ENCODE results near the gene FIGN. TPM values are rescaled to one million over a fixed set of nuclear protein-coding genes. Genes with fewer than 3 reads are reported as not detected.

FIGN gene
- total and polyA plus RNA-seq, 11 donors, result 3.0 to 16.5 (median 12.1) TPM

GRCh38 chr2:163692611-163693482 is 43.0 kb downstream of the FIGN start:
- 63 to 70% (median 63%) methylated on average over 7 of the region's 7 CpGs for WGBS, 4 donors
- Histone ChIP-seq H3K36me3 (no peaks in the 10 kb centered on the region), H3K27ac (peak overlapping the region in 10 of 12 donors; percentile 10 to 58 (median 16)), H3K27me3 (no peaks in the 10 kb centered on the region), H3K4me3 (no peak overlapping the region), H3K9me3 (no peaks in the 10 kb centered on the region), H3K4me1 (peaks cover 0 to 40% (median 19%) of the 10 kb centered on the region in 12 donors)
- no peak for TF ChIP-seq POLR2A (IDR thresholded peaks at IDR 0.05)
- TF ChIP-seq CTCF (IDR thresholded peaks at IDR 0.05), result no peak
- ATAC-seq (peak in 1 of 4 donors; percentile 12), DNase-seq (no peak)
- intact Hi-C loops (cut with DNase I), result loop anchor here in 1 of 10 donors (5.0 kb wide), 1 partner anchor 39 kb away; no protein-coding TSS in a partner anchor

- Histone ChIP-seq H3K4me1 (peaks cover 0 to 43% (median 19%) of the 10 kb centered on the region in 12 donors), H3K36me3 (no peaks in the 10 kb centered on the region), H3K27me3 (no peaks in the 10 kb centered on the region), H3K4me3 (no peak overlapping the region), H3K27ac (peak overlapping the region in 9 of 12 donors; percentile 10 to 58 (median 29)), H3K9me3 (no peaks in the 10 kb centered on the region)
- ATAC-seq (peak in 1 of 4 donors; percentile 48), DNase-seq (no peak)
- intact Hi-C loops (cut with DNase I), result loop anchor here in 1 of 10 donors (5.0 kb wide), 1 partner anchor 40 kb away; no protein-coding TSS in a partner anchor
- no peak for TF ChIP-seq POLR2A (IDR thresholded peaks at IDR 0.05)
- peak in 2 of 12 donors; percentile 10 to 12 for TF ChIP-seq CTCF (IDR thresholded peaks at IDR 0.05)
These were observed 43.7 kb downstream of the FIGN start for GRCh38 chr2:163692081-163692480.

- intact Hi-C loops (cut with DNase I), result loop anchor here in 1 of 10 donors (5.0 kb wide), 1 partner anchor 41 kb away; no protein-coding TSS in a partner anchor
- Histone ChIP-seq H3K4me3 (no peak overlapping the region), H3K36me3 (no peaks in the 10 kb centered on the region), H3K9me3 (no peaks in the 10 kb centered on the region), H3K27ac (peak overlapping the region in 9 of 12 donors; percentile 1 to 53 (median 43)), H3K4me1 (peaks cover 0 to 52% (median 19%) of the 10 kb centered on the region in 12 donors), H3K27me3 (no peaks in the 10 kb centered on the region)
- DNase-seq, result no peak
- TF ChIP-seq POLR2A (IDR thresholded peaks at IDR 0.05), result no peak
- no peak for TF ChIP-seq CTCF (IDR thresholded peaks at IDR 0.05)
- WGBS, 4 donors, result 35 to 57% (median 44%) methylated on average over 2 of the region's 2 CpGs
- ATAC-seq, result peak in 3 of 4 donors; percentile 25 to 41 (median 30)
These were observed 44.9 kb downstream of the FIGN start for GRCh38 chr2:163690896-163691295.

- Histone ChIP-seq H3K27ac (no peak overlapping the region), H3K36me3 (no peaks in the 10 kb centered on the region), H3K4me3 (no peak overlapping the region), H3K9me3 (no peaks in the 10 kb centered on the region), H3K27me3 (no peaks in the 10 kb centered on the region), H3K4me1 (peaks cover 0 to 58% (median 15%) of the 10 kb centered on the region in 12 donors)
- no peak for DNase-seq
- peak; percentile 40 to 61 (median 52) for ATAC-seq
- TF ChIP-seq CTCF (IDR thresholded peaks at IDR 0.05), result no peak
- TF ChIP-seq POLR2A (IDR thresholded peaks at IDR 0.05), result no peak
- intact Hi-C loops (cut with DNase I), result no loop called here
- WGBS, 4 donors, result 22 to 41% (median 31%) methylated on average over 1 of the region's 1 CpG
These were observed 48.6 kb downstream of the FIGN start for GRCh38 chr2:163687217-163687616.

All from heart left ventricle (tissue), 16 donors.